Measurements from ENCODE around the gene CSF2RB. TPM values are rescaled to one million over a fixed set of nuclear protein-coding genes. Genes with fewer than 3 reads are reported as not detected.

The CSF2RB gene
- total and polyA plus RNA-seq, 2 of the 13 experiments (the other 11 are each of a cell fraction or from before 2014, with no cell fraction given), result not detected

GRCh38 chr22:36977401-36977861 is 64.0 kb downstream of the CSF2RB start (continued):
- peak; percentile 81 for TF ChIP-seq PATZ1 (CRISPR knock-in tag; IDR thresholded peaks at IDR 0.05)
- no peak for TF ChIP-seq ISL2 (CRISPR knock-in tag; IDR thresholded peaks at IDR 0.05)
- TF ChIP-seq SPEN (CRISPR knock-in tag; IDR thresholded peaks at IDR 0.05; ENCODE audit: low read depth), result 0 out of 2 replicates have a peak, but pooled peaks have one; percentile 4
- no peak for TF ChIP-seq ZNF780A (CRISPR knock-in tag; IDR thresholded peaks at IDR 0.05)
- no peak for TF ChIP-seq KLF9 (CRISPR knock-in tag; IDR thresholded peaks at IDR 0.05; ENCODE audit: low read depth)
- TF ChIP-seq, protein P1, sequence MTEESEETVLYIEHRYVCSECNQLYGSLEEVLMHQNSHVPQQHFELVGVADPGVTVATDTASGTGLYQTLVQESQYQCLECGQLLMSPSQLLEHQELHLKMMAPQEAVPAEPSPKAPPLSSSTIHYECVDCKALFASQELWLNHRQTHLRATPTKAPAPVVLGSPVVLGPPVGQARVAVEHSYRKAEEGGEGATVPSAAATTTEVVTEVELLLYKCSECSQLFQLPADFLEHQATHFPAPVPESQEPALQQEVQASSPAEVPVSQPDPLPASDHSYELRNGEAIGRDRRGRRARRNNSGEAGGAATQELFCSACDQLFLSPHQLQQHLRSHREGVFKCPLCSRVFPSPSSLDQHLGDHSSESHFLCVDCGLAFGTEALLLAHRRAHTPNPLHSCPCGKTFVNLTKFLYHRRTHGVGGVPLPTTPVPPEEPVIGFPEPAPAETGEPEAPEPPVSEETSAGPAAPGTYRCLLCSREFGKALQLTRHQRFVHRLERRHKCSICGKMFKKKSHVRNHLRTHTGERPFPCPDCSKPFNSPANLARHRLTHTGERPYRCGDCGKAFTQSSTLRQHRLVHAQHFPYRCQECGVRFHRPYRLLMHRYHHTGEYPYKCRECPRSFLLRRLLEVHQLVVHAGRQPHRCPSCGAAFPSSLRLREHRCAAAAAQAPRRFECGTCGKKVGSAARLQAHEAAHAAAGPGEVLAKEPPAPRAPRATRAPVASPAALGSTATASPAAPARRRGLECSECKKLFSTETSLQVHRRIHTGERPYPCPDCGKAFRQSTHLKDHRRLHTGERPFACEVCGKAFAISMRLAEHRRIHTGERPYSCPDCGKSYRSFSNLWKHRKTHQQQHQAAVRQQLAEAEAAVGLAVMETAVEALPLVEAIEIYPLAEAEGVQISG (CRISPR knock-in tag; IDR thresholded peaks at IDR 0.05), result peak; percentile 79
- TF ChIP-seq, protein P2, sequence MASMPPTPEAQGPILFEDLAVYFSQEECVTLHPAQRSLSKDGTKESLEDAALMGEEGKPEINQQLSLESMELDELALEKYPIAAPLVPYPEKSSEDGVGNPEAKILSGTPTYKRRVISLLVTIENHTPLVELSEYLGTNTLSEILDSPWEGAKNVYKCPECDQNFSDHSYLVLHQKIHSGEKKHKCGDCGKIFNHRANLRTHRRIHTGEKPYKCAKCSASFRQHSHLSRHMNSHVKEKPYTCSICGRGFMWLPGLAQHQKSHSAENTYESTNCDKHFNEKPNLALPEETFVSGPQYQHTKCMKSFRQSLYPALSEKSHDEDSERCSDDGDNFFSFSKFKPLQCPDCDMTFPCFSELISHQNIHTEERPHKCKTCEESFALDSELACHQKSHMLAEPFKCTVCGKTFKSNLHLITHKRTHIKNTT (CRISPR knock-in tag; IDR thresholded peaks at IDR 0.05), result no peak
- no peak for TF ChIP-seq ZNF839 (CRISPR knock-in tag; IDR thresholded peaks at IDR 0.05; ENCODE audit: borderline replicate concordance)
- TF ChIP-seq AHDC1 (CRISPR knock-in tag; IDR thresholded peaks at IDR 0.05; ENCODE audit: borderline replicate concordance), result no peak
- TF ChIP-seq, protein P3, sequence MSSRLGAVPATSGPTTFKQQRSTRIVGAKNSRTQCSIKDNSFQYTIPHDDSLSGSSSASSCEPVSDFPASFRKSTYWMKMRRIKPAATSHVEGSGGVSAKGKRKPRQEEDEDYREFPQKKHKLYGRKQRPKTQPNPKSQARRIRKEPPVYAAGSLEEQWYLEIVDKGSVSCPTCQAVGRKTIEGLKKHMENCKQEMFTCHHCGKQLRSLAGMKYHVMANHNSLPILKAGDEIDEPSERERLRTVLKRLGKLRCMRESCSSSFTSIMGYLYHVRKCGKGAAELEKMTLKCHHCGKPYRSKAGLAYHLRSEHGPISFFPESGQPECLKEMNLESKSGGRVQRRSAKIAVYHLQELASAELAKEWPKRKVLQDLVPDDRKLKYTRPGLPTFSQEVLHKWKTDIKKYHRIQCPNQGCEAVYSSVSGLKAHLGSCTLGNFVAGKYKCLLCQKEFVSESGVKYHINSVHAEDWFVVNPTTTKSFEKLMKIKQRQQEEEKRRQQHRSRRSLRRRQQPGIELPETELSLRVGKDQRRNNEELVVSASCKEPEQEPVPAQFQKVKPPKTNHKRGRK (CRISPR knock-in tag; IDR thresholded peaks at IDR 0.05), result no peak
- TF ChIP-seq GATAD1 (CRISPR knock-in tag; IDR thresholded peaks at IDR 0.05), result 0 out of 2 replicates have a peak, but pooled peaks have one; percentile 29
- peak; percentile 23; the same call in 1 of the 2 replicates for TF ChIP-seq STAG1 (CRISPR knock-in tag; IDR thresholded peaks at IDR 0.05)
- TF ChIP-seq, protein P4, sequence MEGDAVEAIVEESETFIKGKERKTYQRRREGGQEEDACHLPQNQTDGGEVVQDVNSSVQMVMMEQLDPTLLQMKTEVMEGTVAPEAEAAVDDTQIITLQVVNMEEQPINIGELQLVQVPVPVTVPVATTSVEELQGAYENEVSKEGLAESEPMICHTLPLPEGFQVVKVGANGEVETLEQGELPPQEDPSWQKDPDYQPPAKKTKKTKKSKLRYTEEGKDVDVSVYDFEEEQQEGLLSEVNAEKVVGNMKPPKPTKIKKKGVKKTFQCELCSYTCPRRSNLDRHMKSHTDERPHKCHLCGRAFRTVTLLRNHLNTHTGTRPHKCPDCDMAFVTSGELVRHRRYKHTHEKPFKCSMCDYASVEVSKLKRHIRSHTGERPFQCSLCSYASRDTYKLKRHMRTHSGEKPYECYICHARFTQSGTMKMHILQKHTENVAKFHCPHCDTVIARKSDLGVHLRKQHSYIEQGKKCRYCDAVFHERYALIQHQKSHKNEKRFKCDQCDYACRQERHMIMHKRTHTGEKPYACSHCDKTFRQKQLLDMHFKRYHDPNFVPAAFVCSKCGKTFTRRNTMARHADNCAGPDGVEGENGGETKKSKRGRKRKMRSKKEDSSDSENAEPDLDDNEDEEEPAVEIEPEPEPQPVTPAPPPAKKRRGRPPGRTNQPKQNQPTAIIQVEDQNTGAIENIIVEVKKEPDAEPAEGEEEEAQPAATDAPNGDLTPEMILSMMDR (CRISPR knock-in tag; IDR thresholded peaks at IDR 0.05), result peak; percentile 67
- no peak for TF ChIP-seq POLR2AphosphoS2 (IDR thresholded peaks at IDR 0.05; ENCODE audit: low read depth, low read length)

All from HepG2 (cell line).